Amniotic epithelial cell (primary cell): ENCODE results near the gene ATP6V0E1.
"Not testable (repeated sequence)": the region's sequence is repeated elsewhere in the genome, so short reads cannot be mapped to it uniquely, and the experiment has no call there.

Source experiments
- DNase-seq: peaks from one replicate; pipeline ENCODE4 v3.0.0-alpha.2; 2010; ENCODE audit warnings: low read depth

Gene ATP6V0E1

DNA sequence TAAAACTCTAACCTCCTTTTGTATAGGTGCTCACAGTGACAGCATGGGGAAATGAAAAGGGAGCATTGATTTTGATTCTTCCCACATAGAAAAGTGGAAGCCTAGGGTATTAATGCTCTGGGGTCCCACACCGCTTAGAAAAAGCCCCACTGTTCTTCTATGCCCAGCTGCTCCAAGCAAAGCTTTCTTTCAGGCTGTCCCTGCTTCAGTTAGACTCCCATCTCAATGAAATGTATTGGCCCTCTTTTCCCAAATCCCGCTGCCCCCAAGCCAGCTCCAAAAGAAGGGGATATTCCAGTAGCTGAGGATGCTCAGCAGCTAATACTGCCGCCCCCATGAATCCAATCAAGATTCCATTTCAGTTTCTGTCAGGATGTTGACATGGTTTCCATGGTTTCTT is 55.6 kb downstream of the ATP6V0E1 start:
- DNase-seq, result no peak

DNA sequence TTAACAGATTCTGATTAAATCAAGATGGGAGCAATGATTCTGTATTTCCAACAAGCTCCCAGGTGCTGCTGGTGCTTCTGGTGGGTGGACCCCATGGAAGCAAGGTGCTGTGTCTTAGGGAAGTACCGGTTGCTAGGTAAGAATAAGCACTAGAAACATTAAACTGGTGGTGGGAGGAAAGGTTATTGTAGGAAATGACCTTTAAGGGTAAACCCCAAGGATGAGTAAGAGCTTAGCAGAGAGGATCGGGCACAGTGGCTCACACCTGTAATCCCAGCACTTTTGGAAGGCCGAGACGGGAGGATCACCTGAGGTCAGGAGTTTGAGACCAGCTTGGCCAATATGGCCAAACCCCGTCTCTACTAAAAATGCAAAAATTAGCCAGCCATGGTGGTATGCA is 56.4 kb downstream of the ATP6V0E1 start:
- DNase-seq, result no peak

DNA sequence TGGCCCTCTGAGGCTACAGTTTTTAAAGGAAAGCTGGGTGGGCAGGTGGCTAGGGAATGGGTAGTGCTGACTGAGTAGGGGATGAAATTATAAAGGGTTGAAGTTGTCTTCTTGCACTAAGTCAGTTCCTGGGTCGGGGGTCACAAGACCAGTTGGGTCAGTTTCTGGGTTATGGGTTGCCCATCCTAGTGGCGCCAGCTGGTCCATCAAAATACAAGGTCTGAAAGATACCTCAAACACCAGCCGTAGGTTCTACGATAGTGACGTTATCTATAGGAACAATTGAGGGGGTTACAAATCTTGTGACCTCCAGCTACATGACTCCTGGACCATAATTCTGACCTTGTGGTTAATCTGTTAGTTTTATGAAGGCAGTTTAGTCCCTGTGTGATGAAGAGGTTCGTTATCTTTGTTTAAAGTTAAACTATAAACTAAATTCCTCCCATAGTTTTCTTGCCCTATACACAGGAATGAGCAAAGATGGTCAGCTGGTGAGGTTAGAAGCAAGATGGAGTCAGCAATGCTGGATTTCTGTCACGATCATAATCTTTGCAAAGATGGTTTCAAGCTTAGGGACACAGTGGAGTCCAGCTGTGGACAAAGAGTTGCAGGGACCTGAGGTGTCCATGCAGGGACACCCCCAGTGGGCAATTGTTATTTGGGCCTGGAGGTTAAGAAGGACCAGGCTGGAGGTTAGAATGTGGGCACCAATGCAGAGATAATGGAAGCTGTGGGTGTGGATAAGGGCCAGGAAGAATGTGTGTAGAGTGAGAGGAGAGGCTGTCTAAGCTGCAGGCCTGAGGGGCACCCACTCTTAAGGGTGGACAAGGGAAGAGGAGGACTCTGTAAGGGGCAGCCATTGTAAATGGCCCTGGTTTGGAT is 58.6 kb downstream of the ATP6V0E1 start:
- peak; percentile 68 for DNase-seq

DNA sequence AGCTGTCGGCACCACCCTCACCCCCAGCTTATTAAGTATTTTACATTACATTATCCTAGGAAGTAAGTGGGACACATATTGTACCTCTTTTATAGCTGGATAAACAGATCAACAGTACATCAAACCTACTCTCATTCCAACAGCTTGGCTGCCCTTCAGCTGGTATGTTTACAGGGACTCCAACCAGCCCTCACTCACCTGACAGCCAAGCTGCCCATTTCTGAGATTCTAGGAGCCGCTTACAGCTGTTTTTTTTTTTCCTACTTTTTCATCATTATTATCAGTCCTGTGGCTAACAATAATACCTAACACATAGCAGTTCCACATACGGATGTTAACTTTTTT is 59.2 kb downstream of the ATP6V0E1 start:
- no peak for DNase-seq

DNA sequence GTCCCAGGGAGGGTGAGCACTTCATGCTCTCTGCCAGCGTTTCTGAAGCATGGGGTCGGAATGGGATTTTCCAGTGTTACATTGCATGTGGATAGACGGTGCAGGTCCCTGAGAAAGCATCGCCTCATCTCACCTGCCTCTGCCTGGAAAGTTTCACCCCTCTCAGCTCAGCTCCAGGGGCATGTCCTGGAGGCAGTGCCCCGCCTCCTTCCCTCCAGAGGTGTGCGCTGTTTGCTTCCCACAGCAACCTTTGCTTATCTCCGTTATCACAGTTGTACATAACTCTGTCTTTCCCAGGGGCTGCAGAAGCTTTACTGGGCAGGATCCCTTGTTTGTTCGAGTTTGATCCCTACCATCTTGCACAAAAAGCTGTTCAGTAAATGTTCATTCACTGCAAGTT is 61.9 kb downstream of the ATP6V0E1 start:
- peak; percentile 33 for DNase-seq

DNA sequence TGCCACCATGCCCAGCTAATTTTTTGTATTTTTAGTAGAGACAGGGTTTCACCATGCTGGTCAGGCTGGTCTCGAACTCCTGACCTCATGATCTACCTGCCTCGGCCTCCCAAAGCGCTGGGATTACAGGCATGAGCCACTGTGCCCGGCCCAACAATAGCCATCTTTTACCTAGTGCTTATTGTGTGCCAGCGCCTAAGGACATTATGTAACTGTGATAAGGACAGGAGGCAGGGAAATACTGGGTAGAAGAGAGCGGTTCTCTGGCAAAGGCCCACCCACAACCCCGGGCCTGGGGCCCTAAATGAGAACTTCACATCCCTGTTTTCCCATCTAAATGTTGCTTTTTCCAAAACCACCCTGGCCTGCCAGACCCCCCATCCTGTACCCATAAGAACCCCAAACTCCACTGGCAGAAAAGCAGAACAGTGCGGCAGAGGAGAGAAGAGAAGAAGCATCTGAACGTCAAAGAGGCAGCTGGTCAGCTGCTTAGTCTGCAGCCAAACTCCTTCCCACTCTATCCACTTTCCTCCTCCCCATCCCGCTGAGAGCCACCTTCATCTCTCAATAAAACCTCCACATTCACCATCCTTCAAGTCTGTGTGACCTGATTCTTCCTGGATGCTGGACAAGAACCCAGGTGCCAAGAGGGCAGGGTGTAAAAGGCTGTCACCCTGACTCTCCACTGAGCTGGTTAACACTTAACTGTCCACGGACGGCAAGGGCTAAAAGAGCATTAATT is 63.7 kb downstream of the ATP6V0E1 start:
- DNase-seq, result not testable (repeated sequence)

DNA sequence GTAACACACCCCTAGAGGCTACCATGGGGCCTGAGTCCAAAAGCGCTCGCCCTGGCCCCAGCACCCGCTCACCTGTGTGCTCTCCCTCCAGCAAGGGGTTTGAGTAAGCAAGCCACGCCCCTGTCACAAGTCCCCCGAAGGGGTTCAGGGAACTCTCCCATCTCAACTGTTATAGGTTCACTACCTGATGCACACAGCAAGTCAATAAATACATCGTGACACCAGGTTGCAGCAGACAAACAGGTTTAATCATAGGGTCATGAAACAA is 64.2 kb downstream of the ATP6V0E1 start:
- DNase-seq, result no peak

DNA sequence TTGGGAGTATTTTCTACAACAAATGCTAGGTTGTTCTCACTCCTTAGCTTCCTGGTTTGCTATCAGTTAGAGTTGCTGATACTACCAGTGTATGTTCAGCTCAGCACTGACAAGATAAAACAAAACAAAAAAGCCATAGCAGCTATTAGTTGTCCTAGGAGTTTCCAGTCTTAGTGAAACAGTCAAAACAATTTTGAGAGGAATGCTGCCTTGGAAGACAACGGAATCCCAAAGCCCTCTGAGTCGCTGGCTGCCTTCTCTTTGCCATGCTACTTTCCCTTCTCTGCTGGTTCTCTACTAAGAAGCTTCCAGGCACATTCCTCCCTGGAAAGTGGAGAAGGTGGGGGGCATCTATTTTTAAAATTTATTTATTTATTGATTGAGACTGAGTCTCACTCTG is 67.2 kb downstream of the ATP6V0E1 start:
- peak; percentile 29 for DNase-seq

DNA sequence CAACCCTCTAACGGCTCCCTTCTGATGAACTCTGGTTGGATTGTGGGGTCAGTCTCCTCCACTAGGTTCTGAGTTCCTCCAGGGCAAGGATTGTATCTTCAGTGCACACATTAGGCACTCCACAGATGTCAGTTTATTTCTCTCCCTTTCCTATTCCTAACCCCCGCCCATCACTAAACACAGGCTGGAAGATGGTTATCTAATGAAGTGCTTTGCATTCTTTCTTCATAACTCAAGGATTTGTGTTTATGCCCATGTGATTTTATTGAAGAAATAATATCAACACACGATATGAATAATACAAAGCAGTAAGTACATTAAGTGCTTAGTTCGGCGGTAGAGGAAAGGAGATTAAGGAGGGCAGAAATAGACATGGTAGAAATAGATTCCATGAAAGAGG is 68.2 kb downstream of the ATP6V0E1 start:
- peak; percentile 83 for DNase-seq

DNA sequence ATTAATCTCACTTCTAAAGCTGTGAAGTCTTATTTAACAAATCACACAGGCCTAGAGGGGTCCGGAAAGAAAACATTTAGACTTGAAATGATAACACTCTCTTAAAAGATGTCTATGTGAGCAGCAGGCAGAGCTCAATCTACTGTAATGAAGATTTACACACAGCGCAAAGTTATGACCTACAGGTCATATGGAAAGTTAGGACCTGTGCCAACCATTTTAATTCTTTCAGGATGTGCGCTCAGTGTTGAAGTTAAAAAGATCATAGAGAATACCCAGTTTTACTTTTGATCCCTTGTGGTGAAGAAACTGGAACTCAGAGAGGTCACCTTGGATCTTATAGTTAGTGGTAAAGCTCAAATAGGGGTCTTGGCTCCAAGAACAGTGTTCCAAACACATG is 69.5 kb downstream of the ATP6V0E1 start:
- no peak for DNase-seq

DNA sequence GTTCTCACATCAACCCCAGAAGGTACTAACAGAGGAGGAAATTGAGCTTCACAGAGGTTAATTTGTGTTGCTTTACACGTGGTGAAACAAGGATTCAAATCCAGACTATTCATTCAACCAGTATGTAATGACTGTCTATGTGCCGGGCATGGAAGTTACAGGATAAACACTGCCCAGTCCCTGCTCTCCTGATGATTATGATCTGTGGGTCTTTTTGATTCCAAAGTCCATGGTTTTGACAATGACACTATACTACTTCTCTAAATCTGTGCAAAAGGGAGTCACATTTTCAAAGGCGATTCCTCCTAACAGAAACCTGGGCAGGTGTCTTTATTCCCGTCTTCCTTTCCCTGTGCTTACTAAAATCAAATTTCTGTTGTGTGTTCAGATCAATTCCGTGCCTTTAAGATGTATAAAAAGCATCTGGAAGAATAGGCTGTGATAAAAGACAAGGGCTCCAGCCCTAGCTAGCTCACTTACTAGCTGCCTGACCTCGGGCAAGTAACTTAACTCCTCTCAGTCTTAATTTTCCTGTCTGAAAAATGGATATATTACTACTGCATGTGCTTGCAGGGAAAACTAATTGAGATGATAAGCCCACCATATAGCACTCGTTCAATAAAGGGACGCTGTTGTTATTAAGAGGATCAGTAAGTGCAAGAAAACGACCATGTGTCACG is 71.6 kb downstream of the ATP6V0E1 start:
- DNase-seq, result no peak

DNA sequence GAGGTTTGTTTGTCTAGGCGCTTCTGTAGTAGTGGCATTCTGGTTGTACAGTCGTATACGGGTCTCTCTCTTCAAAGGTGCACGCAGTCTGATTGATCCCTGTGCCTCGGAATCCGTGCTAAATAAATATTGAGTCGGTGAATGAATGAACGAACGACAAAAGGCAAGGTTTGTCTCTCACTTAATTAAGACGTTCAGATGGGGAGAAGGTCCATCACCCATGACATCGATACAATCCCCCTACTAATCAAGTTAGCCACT is 72.1 kb downstream of the ATP6V0E1 start:
- DNase-seq, result no peak

DNA sequence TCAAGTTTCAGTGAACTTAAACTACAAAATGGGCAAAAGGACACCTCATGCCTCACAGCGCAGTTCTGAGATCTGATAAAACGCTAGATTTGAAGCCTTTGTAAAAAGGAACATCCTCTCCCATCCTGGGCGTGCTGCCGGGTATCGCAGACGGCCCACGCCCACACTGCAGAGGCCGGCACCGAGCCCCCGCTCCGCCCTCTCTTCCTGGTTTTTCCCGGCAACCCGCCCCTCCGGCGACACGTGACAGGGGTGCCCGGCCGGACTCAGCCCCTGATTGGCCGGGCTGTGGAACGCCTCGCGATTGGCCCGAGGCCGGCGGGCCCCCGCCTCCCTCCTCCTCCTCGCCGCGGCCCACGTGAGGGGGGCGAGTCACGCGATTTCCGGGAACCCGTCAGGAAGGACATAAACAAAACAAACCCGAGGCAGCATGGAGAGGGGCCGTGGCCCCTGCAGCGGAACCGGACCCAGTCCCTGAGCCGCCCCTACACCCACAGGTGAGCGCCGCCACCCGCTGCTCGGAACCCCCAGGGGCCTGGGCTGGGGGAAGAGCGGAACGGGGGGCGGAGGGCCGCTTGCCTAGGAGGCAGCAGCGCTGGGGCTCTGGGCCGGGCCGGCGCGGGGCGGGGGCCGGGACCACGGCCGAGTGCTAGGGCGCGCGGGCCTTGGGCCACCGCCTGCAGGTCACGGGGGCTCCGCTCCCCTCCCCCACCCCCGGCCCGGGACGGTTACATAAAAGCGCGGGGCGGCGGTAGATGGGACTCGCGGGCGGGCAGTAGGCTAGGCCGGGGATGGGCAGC is 72.6 kb downstream of the ATP6V0E1 start, which contains the start of gene CREBRF:
CREBRF (plus strand) TSS at position 370 of the 800 bp plus-strand sequence. CDS start 24,424 bp downstream, outside the sequence.
- peak; percentile 93 for DNase-seq

DNA sequence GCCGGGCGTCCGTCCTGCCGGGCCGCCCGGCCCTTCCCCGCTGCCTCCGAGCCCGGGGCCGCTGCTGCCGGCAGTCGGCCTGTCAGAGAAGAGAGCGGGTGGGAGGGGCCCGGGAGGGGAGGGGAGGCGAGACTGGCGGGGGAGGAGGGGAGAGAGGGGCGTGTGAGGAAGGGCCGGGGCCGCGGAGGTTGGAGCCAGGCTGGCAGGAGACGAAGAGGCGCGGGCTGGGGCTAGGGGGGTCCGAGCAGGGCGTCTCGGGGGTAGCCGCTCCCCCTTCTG is 73.2 kb downstream of the ATP6V0E1 start:
- DNase-seq, result no peak

DNA sequence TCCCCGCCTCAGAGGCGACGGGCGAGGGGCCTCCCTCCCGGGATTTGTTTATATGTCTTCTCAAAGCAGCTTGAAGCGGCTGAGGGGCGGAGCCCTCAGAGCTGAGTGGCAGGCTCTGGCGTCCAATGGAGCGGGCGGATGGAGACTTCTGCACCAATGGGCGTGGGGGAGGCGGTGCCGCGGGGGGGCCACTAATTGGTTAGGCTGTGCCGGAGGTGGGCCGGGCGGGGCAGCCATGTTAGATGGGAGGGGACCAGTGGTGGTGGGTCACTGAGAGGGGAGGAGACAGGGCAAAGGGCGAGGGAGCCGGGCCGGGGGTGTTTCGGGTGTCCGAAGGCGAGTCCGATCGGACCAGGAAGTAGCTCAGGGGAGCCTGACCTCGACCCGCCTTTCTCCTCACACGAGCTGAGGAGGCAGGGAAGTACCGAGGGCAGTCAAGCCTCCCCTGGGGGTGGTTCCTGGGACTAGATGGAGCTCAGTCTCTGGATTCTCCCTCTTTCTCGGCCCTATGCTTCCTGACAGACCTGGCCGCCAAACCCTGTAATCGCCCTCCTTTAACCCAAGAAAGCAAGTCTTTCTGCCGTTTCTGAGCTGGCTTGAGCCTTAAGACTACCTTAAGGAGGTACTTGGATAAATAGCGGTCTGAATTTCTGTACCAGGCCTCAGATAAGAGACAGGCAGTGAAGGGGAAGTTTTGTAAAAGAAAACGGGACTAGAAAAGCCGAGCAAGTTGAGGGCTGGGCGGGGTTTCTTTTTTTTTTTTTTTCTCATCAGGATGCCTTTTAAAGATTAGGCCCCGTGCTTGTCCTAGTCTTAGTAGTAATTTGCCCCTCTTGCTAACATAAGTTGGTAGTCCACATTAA is 73.7 kb downstream of the ATP6V0E1 start:
- DNase-seq, result peak; percentile 97

DNA sequence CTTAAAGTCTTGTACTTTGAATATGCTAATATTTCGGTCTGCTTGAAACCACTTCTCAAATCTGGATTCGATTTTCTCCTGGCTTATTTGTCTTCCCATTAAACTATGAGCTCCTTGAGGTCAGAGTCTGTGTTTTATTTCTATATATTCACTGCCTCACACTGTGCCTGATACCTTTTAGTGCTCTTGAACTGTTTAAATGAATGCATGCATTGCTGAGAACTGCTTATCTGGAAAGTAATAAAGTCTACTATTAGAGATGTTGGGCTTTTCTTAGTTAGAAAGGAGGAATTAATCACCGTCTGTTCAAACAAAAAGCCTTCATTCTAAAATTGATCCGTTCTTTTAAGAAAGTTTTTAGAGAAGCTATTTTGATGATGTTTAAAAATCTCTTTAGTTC is 78.6 kb downstream of the ATP6V0E1 start:
- DNase-seq, result no peak

DNA sequence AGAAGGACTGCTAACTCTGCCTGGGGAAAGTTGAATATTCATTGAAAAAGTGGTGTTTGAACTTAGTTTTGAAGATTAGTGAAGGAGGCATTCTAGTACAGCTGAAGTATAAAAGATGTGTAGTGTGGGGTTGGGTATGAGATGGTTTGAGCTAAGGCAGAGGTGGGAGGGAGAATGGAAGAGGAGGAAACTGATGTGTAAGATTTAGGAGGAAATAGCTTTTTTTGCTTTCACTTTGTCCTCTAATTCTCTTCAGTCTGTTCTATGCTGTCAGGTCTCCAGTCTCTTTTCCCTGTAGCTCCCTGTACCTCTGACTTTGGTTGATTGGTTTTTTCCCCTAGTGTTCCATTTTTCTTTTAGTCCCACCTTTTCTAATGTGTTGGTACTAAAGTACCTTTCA is 81.6 kb downstream of the ATP6V0E1 start:
- no peak for DNase-seq

DNA sequence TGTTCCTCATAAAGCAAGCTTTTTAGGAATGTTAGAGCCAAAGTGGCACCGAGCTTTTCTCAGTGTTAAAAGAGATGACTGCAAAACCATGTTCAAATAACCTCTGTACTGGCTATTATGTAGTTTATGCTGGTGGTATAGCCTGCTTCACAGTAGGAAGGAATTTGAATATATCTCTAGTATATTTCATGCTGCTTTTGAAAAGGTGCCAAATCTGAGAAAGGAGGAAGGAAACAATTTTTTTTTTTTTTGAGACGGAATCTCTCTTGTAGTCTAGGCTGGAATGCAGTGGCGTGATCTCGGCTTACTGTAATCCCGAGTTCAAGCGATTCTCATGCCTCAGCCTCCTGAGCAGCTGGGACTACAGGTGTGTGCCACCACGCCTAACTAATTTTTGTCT is 86.1 kb downstream of the ATP6V0E1 start:
- no peak for DNase-seq

DNA sequence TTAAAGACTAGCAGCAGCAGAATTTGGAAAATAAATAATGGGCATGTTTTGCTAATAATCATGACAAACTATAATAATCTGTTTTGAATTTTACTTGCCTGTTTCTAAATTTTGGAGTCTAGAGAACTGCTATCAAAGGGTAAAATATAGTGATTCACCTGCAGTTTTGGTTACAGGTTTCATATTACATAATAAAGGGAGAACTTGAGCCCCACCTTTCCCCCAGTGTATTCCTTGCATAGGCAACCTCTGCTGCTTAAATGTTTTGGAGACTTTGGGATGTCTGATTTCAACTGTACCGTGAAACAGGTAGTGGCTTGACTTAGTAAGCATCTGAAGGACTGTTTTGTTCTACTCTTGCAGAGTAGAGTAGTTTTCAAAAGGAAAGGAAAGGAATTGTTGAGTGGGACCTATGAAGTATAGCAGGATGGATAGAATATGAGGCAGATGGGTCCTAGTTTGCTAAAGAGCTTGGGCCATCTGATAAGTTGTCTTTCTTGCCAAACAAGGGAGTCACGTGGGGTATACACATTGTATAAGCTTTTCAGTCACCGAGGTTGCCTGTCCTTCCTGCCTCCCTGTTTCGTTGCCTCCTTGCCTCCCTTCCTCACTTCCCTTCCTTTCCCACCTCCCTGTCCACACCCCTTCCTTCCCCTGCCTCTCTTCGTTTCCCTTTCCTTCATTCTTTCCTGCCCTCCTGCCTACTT is 91.7 kb downstream of the ATP6V0E1 start:
- DNase-seq, result no peak

DNA sequence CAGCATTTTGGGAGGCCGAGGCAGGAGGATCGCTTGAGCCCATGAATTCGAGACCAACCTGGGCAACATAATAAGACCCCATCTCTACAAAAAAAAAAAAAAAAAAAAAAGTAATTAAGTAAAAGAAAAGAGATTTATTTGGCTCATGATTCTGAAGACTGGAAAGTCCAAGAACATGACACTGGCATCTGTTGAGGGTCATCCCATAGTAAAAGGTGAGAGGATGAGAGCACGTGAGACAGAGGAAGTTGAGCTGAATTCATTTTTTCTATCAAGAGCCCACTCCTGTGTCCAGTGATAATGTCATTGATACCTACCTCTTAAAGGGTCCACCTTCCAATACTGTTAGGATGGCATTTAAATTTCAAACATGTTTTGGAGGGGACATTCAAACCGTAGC is 92.4 kb downstream of the ATP6V0E1 start:
- DNase-seq, result no peak

DNA sequence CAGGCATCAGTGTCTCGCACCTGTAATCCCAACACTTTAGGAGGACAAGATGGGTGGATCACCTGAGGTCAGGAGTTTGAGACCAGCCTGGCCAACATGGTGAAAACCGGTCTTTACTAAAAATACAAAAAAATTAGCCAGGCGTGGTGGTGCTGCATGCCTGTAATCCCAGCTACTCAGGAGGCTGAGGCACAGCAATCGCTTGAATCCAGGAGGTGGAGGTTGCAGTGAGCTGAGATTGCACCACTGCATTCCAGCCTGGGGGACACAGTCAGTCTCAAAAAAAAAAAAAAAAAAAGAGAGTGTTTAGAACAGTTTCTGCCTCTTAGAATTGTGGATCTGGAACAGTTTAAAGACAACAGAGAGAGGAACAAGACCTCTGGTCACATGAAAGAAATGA is 92.9 kb downstream of the ATP6V0E1 start:
- not testable (repeated sequence) for DNase-seq
